Measurements from ENCODE around the gene HDHD5. TPM values are rescaled to one million over a fixed set of nuclear protein-coding genes. Genes with fewer than 3 reads are reported as not detected.
A peak's percentile ranks its signal among the peaks of the same experiment; 100 is the strongest.

The HDHD5 gene
- total and polyA plus RNA-seq, 2 experiments from 2014 or later = 131 to 164 TPM

DNA sequence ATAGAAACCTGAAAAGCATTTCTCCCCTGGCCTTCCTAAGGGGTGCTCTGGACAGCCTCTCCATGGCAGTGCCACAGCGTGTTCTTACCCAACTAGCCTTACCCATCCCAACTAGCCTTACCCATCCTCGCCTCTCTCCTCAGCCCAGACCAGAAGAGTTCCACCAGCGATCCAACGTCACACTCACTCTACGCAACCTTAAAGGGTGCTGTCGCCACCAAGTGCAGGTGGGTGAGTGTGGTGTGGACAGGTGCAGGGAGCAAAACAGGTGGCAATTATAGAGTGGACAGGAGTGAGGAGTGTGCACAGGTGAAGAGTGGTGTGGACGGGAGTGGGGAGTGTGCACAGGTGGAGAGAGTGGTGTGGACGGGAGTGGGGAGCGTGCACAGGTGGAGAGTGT is 55.7 kb downstream of the HDHD5 start:
- TF ChIP-seq, protein P1, sequence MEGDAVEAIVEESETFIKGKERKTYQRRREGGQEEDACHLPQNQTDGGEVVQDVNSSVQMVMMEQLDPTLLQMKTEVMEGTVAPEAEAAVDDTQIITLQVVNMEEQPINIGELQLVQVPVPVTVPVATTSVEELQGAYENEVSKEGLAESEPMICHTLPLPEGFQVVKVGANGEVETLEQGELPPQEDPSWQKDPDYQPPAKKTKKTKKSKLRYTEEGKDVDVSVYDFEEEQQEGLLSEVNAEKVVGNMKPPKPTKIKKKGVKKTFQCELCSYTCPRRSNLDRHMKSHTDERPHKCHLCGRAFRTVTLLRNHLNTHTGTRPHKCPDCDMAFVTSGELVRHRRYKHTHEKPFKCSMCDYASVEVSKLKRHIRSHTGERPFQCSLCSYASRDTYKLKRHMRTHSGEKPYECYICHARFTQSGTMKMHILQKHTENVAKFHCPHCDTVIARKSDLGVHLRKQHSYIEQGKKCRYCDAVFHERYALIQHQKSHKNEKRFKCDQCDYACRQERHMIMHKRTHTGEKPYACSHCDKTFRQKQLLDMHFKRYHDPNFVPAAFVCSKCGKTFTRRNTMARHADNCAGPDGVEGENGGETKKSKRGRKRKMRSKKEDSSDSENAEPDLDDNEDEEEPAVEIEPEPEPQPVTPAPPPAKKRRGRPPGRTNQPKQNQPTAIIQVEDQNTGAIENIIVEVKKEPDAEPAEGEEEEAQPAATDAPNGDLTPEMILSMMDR (IDR thresholded peaks at IDR 0.05; ENCODE audit: low read depth, low read length) = no peak
- no peak overlapping the region for H3K27ac ChIP-seq
- no peaks in the 10 kb centered on the region for H3K27me3 ChIP-seq
- no peaks in the 10 kb centered on the region for H3K4me1 ChIP-seq (ENCODE audit: low read depth)
- no peaks in the 10 kb centered on the region for H3K36me3 ChIP-seq
- no peaks in the 10 kb centered on the region for H3K9me3 ChIP-seq (ENCODE audit: low read depth)
- no peak overlapping the region for H3K4me3 ChIP-seq
- no peak for DNase-seq (ENCODE audit: low read depth in 1 of 2, low spot score in 1 of 2)

DNA sequence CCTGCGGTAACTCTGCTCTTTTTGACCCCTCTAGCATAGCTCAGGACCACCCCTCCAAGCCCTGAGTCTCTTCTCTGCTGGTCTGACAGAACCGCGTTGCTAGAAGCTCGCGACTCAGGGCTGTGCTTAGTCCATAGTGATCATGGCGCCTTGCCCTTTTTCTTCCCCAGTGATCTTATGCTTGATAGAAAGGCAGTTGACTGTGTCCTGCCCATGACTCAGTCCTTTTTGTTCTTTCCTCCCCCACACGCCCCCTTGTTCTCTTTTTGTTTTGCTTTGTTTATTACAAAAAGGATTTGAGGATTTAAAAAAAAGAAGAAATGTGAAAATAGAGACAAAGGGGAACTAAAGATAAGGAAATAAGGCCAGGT is 56.8 kb downstream of the HDHD5 start:
- Histone ChIP-seq H3K27me3 (no peaks in the 10 kb centered on the region), H3K9me3 (ENCODE audit: low read depth) (no peaks in the 10 kb centered on the region), H3K4me1 (ENCODE audit: low read depth) (no peaks in the 10 kb centered on the region), H3K36me3 (no peaks in the 10 kb centered on the region), H3K27ac (no peak overlapping the region), H3K4me3 (no peak overlapping the region)
- TF ChIP-seq, protein P1 (IDR thresholded peaks at IDR 0.05; ENCODE audit: low read depth, low read length) = no peak
- no peak for DNase-seq (ENCODE audit: low read depth in 1 of 2, low spot score in 1 of 2)

DNA sequence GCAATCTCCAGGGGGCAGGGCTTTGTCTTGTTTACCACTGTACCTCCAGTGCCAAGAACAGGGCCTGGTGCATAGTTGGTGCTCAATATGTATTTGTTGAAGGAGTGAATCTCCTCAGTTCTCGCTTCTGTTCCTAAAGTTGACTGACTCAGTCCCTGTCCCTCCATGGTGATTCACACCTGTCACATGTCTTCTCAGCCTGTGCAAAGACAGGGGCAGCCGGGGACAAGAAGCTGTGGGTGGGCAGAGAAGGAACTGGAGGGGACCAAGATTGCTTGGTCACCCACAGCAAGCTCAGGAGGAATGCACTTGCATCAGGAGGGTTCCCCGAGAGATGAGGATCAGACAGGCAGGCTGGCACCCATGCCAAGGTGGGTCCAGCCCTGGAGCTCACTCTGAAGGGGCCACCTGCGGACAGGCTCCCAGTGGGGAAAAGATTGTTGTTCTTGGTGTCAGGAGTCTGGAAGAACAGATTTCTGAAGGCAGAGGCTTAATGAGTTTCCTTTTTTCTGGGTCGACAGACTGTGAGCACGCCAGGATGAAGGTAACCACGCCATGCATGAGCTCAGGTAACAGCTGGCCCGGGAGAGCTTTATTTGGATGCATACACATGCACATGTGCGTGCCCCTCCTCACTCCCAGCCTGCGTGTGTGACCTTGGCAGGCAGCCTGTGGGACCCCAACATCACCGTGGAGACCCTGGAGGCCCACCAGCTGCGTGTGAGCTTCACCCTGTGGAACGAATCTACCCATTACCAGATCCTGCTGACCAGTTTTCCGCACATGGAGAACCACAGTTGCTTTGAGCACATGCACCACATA is 57.4 kb downstream of the HDHD5 start:
- Histone ChIP-seq H3K27me3 (no peaks in the 10 kb centered on the region), H3K4me1 (ENCODE audit: low read depth) (no peaks in the 10 kb centered on the region), H3K36me3 (no peaks in the 10 kb centered on the region), H3K27ac (no peak overlapping the region), H3K4me3 (no peak overlapping the region), H3K9me3 (ENCODE audit: low read depth) (no peaks in the 10 kb centered on the region)
- no peak for DNase-seq (ENCODE audit: low read depth in 1 of 2, low spot score in 1 of 2)
- TF ChIP-seq, protein P1 (IDR thresholded peaks at IDR 0.05; ENCODE audit: low read depth, low read length) = no peak

DNA sequence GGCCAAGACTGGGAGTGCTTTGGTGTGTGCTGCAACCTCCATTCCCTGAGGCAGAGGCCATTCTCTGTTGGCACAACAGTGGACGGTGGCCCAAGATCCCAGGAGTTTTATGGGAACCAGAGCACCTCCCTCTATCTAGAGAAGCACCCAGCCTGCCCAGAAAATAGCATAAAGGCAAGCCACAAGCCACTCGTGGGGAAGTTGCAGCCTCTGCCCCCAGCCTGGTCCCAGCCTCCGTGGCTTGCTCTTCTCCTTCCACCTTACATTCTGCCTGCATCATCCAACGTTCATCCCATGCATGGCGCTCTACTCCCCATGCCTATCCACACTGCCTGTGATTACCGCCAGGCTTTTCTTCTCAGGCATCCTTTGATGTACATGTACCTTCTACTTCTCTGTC is 58.5 kb downstream of the HDHD5 start:
- no peak for DNase-seq (ENCODE audit: low read depth in 1 of 2, low spot score in 1 of 2)
- Histone ChIP-seq H3K4me3 (no peak overlapping the region), H3K9me3 (ENCODE audit: low read depth) (no peaks in the 10 kb centered on the region), H3K27me3 (no peaks in the 10 kb centered on the region), H3K36me3 (no peaks in the 10 kb centered on the region), H3K4me1 (ENCODE audit: low read depth) (no peaks in the 10 kb centered on the region), H3K27ac (no peak overlapping the region)
- TF ChIP-seq, protein P1 (IDR thresholded peaks at IDR 0.05; ENCODE audit: low read depth, low read length) = no peak

DNA sequence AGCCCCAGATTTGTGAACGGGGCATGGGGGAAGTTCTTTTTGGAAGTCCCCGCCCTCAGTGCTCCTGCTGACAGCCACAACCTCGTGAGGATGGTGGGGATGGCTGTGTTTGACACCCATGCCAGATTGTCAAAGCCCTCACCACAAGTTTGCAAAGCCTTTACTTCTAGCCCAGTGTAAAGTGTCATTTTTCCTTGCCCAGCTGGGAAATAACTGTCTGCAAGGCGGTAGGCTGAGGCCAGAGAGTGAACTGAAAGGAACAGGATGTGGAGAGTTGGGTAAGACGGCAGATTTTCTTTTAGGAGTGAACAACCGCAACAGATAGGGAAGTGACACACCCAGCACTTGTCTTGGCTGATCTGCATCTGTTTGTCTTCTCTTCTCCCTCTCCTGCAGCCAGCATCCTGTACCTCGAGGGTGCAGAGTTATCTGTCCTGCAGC is 60.7 kb downstream of the HDHD5 start:
- no peaks in the 10 kb centered on the region for H3K4me1 ChIP-seq (ENCODE audit: low read depth)
- H3K4me3 ChIP-seq = no peak overlapping the region
- no peaks in the 10 kb centered on the region for H3K27me3 ChIP-seq
- TF ChIP-seq, protein P1 (IDR thresholded peaks at IDR 0.05; ENCODE audit: low read depth, low read length) = no peak
- H3K9me3 ChIP-seq (ENCODE audit: low read depth) = no peaks in the 10 kb centered on the region
- DNase-seq (ENCODE audit: low read depth in 1 of 2, low spot score in 1 of 2) = peak in 1 of 2 donors; percentile 61
- no peaks in the 10 kb centered on the region for H3K36me3 ChIP-seq
- no peak overlapping the region for H3K27ac ChIP-seq
